Hepatocyte (in vitro differentiated cells): Measurements from ENCODE around the gene TTLL7.

ENCODE experiments used
- CTCF ChIP-seq: fragments of 200-600 bp; sonication (generic); IDR thresholded peaks from 2 replicates; pipeline ENCODE4 v1.5.1; 2016; ENCODE audit warnings: antibody characterized with exemption, mild to moderate bottlenecking; ENCODE audit not compliant: poor library complexity
- EZH2phosphoT487 ChIP-seq: fragments of 200-600 bp; sonication (generic); IDR thresholded peaks from one replicate; pipeline ENCODE4 v1.6.1; 2018; ENCODE audit warnings: antibody characterized with exemption, mild to moderate bottlenecking, low read depth, moderate library complexity; ENCODE audit not compliant: unreplicated experiment, severe bottlenecking

- TF ChIP-seq CTCF (no peak), EZH2phosphoT487 (no peak)
Measured at GRCh38 chr1:83901547-83902155, 97.3 kb downstream of the TTLL7 start.
